ENCODE results near the gene C7.
"Not testable (repeated sequence)": the region's sequence is repeated elsewhere in the genome, so short reads cannot be mapped to it uniquely, and the experiment has no call there.

Gene C7

GRCh38 chr5:40995801-40996586, 86.7 kb downstream of the C7 start:
- DNase-seq, result no peak

DNA sequence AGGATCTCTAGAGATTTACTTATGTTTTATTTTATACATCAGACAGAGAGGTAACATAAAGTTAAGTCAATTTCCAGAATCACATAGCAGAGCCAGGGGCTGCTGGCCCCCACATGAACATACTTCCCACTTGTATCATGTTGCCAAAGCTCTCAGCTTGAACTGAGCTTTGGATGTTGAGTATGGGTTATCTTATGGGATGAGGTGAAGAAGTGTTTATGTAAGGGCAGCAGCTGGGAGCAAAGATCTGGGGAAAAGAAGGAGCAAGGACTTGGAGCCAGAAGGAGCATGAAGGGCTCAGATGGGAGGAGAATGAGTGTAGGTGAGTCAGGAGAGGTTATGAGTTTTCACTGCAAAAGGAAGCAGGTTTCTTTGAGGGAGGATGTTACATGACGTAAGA, 89.8 kb downstream of the C7 start:
- no peak for DNase-seq

- DNase-seq, result no peak
Observed at GRCh38 chr5:40999966-41000365, 90.7 kb downstream of the C7 start.

GRCh38 chr5:41003670-41004376, 94.5 kb downstream of the C7 start:
- DNase-seq, result no peak

GRCh38 chr5:41004931-41005330, 95.6 kb downstream of the C7 start:
- no peak for DNase-seq

DNA sequence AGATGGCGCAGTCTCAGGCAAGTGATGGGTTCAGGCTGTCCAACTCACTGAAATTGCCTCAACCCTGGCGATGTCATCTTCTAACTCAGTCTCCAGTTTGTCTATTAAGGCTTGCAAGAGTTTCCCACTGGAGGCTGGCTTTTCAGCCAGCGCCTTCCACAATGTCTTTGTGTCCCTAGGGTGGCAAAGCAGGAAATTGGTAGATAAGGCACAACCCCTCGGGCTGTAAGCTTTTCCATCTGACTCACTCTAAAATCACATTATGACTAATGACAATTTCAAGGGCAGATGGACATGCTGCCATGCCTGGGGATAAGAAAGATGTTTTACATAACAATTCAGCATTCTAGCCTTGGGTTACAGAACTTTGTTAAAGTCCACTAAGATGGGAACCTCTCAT, 99.9 kb downstream of the C7 start:
- no peak for DNase-seq

DNA sequence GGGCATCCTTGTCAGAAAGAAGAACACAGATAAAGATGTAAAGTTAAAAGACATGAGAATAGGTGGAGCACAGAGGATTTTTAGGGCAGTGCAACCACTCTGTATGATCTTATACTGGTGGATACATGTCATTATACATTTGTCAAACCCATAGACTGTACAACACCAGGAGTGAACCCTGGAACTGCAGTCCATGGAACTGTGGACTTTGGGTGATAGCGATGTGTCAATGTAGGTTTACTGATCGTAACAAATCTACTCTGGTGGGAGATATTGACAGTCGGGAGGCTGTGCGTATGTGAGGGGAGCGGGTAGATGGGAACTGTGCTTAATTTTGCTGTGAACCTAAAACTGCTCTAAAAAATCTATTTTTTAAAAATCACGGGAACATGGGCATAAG, 101.3 kb downstream of the C7 start:
- DNase-seq, result no peak

- DNase-seq, result no peak
Observed at GRCh38 chr5:41012318-41012717, 103.0 kb downstream of the C7 start.

- not testable (repeated sequence) for DNase-seq
Observed at GRCh38 chr5:41022600-41022999, 113.3 kb downstream of the C7 start.

All from effector CD8-positive, alpha-beta T cell (primary cell).